Suppressor macrophage treated with lipopolysaccharide for 1 hour (primary cell): Measurements from ENCODE around the gene ARHGDIG.

Experiments
- DNase-seq, 3 donors: peaks; one replicate each; pipeline ENCODE4 v3.0.0-alpha.2; 2020 to 2022

Gene ARHGDIG

GRCh38 chr16:281660-282255 lies 1.4 kb downstream of the ARHGDIG start:
- DNase-seq, result no peak

GRCh38 chr16:282491-282890 lies 2.1 kb downstream of the ARHGDIG start:
- no peak for DNase-seq

GRCh38 chr16:283033-283805 lies 2.8 kb downstream of the ARHGDIG start, which contains the start of gene PDIA2:
Gene PDIA2, plus strand, starts transcription at chr16:283164. Its CDS starts 6 bp downstream, at chr16:283170.
- DNase-seq, result no peak

GRCh38 chr16:284204-285120 lies 4.1 kb downstream of the ARHGDIG start:
- no peak for DNase-seq

- DNase-seq, result no peak
Measured at GRCh38 chr16:285146-286055, 5.0 kb downstream of the ARHGDIG start.

- no peak for DNase-seq
Measured at GRCh38 chr16:286491-287297, 6.3 kb downstream of the ARHGDIG start.

- DNase-seq, result no peak
Measured at GRCh38 chr16:287298-287811, 7.0 kb downstream of the ARHGDIG start.

- no peak for DNase-seq
Measured at GRCh38 chr16:287981-288920, 7.9 kb downstream of the ARHGDIG start.

- DNase-seq, result no peak
Measured at GRCh38 chr16:289395-289997, 9.1 kb downstream of the ARHGDIG start.

- DNase-seq, result no peak
Measured at GRCh38 chr16:290015-290680, 9.8 kb downstream of the ARHGDIG start.

GRCh38 chr16:290681-291405 lies 10.5 kb downstream of the ARHGDIG start:
- DNase-seq, result no peak

- no peak for DNase-seq
Measured at GRCh38 chr16:291539-291938, 11.1 kb downstream of the ARHGDIG start.

- DNase-seq, result no peak
Measured at GRCh38 chr16:293043-293775, 12.8 kb downstream of the ARHGDIG start.

GRCh38 chr16:296276-296675 lies 15.9 kb downstream of the ARHGDIG start:
- DNase-seq, result no peak

- DNase-seq, result no peak
Measured at GRCh38 chr16:296806-297510, 16.6 kb downstream of the ARHGDIG start.

- no peak for DNase-seq
Measured at GRCh38 chr16:297832-298231, 17.4 kb downstream of the ARHGDIG start.

GRCh38 chr16:301235-301634 lies 20.8 kb downstream of the ARHGDIG start:
- no peak for DNase-seq
